HEK293T (cell line): ENCODE measurements around the gene SLC6A6.

ENCODE experiments used
- CTCF ChIA-PET: fragments of 350-600 bp; formaldehyde crosslinking; extraction: SDS; loops from one replicate; lab custom pipeline; 2021; ENCODE audit warnings: antibody characterized with exemption, inconsistent platforms; lab: Yijun Ruan, JAX
- POLR2A ChIA-PET: fragments of 350-600 bp; formaldehyde crosslinking; extraction: SDS; loops from one replicate; lab custom pipeline; 2020; ENCODE audit warnings: antibody characterized with exemption, inconsistent platforms; lab: Yijun Ruan, JAX
- DNase-seq: peaks from one replicate; pipeline ENCODE4 v3.0.0; 2012; ENCODE audit warnings: mixed read lengths; ENCODE audit errors: extremely low spot score
- ARNT ChIP-seq: fragments of 450-650 bp; IDR thresholded peaks from 2 replicates; pipeline ENCODE4 v1.6.1; 2017; ENCODE audit warnings: mild to moderate bottlenecking
- BHLHE40 ChIP-seq: fragments of 450-650 bp; IDR thresholded peaks from 2 replicates; pipeline ENCODE4 v1.6.1; 2016; ENCODE audit warnings: mild to moderate bottlenecking, moderate library complexity, borderline replicate concordance
- CTBP1 ChIP-seq: fragments of 450-650 bp; IDR thresholded peaks from 2 replicates; pipeline ENCODE4 v1.6.1; 2016; ENCODE audit warnings: borderline replicate concordance
- ELF4 ChIP-seq: fragments of 450-650 bp; IDR thresholded peaks from 2 replicates; pipeline ENCODE4 v1.6.1; 2017; ENCODE audit warnings: antibody characterized with exemption
- FOXA1 ChIP-seq: fragments of 450-650 bp; IDR thresholded peaks from 2 replicates; pipeline ENCODE4 v1.6.1; 2016; ENCODE audit warnings: mild to moderate bottlenecking
- FOXK2 ChIP-seq: fragments of 450-650 bp; IDR thresholded peaks from 2 replicates; pipeline ENCODE4 v1.6.1; 2016; ENCODE audit warnings: mild to moderate bottlenecking
- FOXM1 ChIP-seq: fragments of 450-650 bp; IDR thresholded peaks from 2 replicates; pipeline ENCODE4 v1.6.1; 2017; ENCODE audit warnings: mild to moderate bottlenecking, borderline replicate concordance
- HDGF ChIP-seq: fragments of 450-650 bp; IDR thresholded peaks from 2 replicates; pipeline ENCODE4 v1.6.1; 2017; ENCODE audit warnings: antibody characterized with exemption, borderline replicate concordance
- L3MBTL2 ChIP-seq: fragments of 450-650 bp; conservative IDR thresholded peaks from 2 replicates; pipeline ENCODE4 v1.6.1; 2016; ENCODE audit warnings: mild to moderate bottlenecking
- LEF1 ChIP-seq: fragments of 450-650 bp; IDR thresholded peaks from 2 replicates; pipeline ENCODE4 v1.6.1; 2017; ENCODE audit warnings: mild to moderate bottlenecking, borderline replicate concordance
- NFRKB ChIP-seq: fragments of 450-650 bp; IDR thresholded peaks from 2 replicates; pipeline ENCODE4 v1.6.1; 2016; ENCODE audit warnings: mild to moderate bottlenecking, moderate library complexity
- SP1 ChIP-seq: fragments of 450-650 bp; IDR thresholded peaks from 2 replicates; pipeline ENCODE4 v1.6.1; 2017
- SUZ12 ChIP-seq: fragments of 450-650 bp; IDR thresholded peaks from 2 replicates; pipeline ENCODE4 v1.6.1; 2016; ENCODE audit warnings: mild to moderate bottlenecking
- TARDBP ChIP-seq: fragments of 450-650 bp; IDR thresholded peaks from 2 replicates; pipeline ENCODE4 v1.6.1; 2016
- ZNF384 ChIP-seq: fragments of 450-650 bp; IDR thresholded peaks from 2 replicates; pipeline ENCODE4 v1.6.1; 2016
- TF ChIP-seq, protein P1 (sequence below): fragments of 450-650 bp; IDR thresholded peaks from 2 replicates; pipeline ENCODE4 v1.6.1; 2016

SLC6A6 gene

DNA sequence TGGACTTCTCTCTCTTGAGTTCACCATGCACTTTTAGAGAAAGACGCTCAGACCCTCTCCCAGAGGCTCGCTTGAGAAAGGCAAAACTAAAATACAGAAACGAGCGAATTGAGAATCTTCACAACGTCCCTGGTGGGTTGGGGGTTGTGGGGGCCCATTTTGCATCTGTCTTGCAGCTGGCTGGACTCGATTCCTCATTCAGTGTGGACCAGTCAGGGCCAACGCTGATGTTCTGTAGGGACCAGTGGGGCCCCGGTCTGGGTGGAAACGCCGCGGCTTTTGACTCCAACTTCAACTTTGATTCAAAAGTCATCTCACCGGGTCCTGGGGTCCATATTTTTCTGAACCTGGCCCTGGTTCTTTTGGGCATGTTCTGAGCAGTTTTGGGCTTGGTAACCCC, 68.1 kb downstream of the SLC6A6 start:
- POLR2A ChIA-PET: no interaction called here
- no peak for TF ChIP-seq ZNF384
- TF ChIP-seq HDGF: no peak
- CTCF ChIA-PET: no interaction called here
- no peak for DNase-seq

DNA sequence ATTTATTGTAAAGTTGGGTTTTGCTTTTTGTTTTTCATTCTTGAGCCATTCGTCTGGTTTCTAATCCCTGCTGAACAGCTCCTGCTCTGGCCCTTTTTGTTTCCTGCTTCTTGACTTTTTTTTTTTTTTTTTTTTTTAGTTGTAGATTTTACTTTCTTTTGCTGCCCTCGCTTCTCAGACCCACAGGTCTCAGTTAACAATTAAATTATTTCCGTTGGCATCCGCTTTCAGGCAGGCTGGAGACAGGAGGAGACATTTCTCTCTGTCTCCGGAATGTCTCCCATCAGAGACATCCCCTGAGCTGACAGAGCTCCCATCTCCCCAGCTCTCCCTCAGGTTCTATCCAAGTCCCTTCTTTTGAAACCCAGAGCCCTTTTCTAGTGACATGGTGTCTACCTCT, 68.6 kb downstream of the SLC6A6 start:
- no peak for DNase-seq
- POLR2A ChIA-PET: no interaction called here
- CTCF ChIA-PET: no interaction called here
- TF ChIP-seq LEF1: no peak
- TF ChIP-seq SUZ12: no peak
- no peak for TF ChIP-seq ARNT
- no peak for TF ChIP-seq NFRKB

DNA sequence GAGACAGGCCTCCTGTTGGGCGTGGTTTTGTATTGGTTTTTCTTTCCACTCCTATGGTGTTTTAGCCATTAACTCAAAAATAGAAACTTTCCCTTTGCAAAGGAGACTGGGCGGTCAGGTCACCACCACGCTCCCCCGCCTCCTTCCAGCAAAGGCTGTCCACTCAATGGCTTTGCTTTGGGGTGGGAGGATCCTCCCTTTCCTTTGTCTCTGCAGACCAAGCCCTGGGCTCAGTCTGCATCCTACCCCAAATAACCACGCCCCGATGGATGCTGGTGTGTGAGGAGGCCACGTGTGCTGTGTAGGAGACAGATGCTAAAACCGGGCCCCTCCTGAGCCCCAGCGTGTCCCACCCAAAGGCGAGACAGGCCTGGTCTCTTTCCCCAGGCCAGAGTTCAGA, 69.3 kb downstream of the SLC6A6 start:
- no peak for DNase-seq
- CTCF ChIA-PET: no interaction called here
- TF ChIP-seq LEF1 (no peak), CTBP1 (no peak), FOXA1 (no peak), HDGF (no peak)
- TF ChIP-seq, protein P1, sequence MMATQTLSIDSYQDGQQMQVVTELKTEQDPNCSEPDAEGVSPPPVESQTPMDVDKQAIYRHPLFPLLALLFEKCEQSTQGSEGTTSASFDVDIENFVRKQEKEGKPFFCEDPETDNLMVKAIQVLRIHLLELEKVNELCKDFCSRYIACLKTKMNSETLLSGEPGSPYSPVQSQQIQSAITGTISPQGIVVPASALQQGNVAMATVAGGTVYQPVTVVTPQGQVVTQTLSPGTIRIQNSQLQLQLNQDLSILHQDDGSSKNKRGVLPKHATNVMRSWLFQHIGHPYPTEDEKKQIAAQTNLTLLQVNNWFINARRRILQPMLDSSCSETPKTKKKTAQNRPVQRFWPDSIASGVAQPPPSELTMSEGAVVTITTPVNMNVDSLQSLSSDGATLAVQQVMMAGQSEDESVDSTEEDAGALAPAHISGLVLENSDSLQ: no peak
- POLR2A ChIA-PET: no interaction called here

DNA sequence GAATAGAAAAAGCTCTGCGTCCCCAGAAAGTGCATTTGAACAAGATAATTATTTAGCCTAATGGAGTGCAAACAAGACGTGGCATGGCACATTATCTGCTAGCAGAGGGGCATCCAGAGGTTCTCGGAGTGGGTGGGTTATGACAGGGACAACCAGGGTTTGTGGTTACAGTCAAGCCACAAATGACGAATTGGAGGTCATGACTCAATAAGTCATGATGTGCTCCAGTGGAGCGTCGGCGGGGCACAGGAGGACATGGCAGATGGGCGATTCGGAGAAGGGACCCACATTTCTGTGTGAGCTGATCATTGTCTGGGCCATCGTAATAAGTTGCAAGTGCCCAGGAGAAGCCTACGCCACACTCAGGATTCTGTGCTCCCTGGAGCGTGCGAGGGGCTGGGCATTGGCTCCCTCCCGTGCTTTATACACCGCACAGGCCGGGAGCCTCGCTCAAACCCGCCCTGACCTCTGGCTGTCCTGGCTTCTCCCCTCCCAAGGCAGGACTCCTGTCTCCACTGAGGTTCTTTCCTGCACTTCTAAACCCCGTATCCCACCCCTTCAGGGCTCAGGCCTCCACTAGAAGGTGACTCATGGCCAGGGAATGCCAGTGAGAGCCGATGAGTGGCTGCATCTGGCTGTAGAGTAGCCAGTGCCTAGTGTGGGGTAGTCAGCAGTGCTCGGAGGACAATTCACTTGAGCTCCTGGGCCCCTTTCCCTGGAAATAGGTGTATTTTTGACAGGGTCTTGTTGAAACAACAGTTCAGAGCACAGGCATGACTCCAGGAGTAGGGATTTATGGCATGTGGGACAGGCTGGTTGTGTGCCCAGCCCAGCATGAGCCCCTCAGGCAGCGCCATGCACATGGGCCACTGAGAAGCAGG, 70.3 kb downstream of the SLC6A6 start:
- DNase-seq: no peak
- CTCF ChIA-PET: no interaction called here
- POLR2A ChIA-PET: no interaction called here
- TF ChIP-seq, protein P1: no peak
- no peak for TF ChIP-seq FOXA1
- no peak for TF ChIP-seq SP1
- TF ChIP-seq FOXK2: no peak
- TF ChIP-seq ARNT: no peak
- TF ChIP-seq CTBP1: no peak
- no peak for TF ChIP-seq L3MBTL2
- TF ChIP-seq FOXM1: no peak
- TF ChIP-seq HDGF: no peak
- TF ChIP-seq LEF1: no peak
- no peak for TF ChIP-seq TARDBP
- no peak for TF ChIP-seq ZNF384
- TF ChIP-seq SUZ12: no peak
- TF ChIP-seq NFRKB: no peak
- no peak for TF ChIP-seq ELF4
- TF ChIP-seq BHLHE40: no peak

DNA sequence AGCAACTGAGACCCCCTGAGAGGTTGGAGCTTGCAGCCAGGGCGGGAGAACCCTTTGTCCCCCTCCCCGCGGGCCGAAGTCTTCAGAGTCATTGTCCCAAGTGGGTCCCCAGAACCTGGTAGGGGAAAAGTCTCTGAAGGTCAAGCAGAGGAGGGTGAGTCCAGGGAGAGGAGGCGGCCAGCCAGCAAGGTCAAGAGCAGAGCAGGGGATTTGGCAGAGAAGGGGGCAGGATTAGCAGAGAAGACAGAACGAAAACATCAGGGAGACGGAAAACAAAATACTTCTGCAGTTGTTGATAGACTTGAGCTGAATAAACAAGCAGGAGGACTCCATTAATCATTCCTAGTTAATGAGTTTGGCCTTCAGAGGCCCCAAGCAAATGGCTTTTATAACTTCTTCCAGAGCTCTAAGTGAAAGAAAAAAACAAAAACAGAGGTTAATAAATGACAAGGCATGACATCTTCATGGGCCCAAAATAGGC, 71.0 kb downstream of the SLC6A6 start:
- POLR2A ChIA-PET: no interaction called here
- CTCF ChIA-PET: no interaction called here
- no peak for TF ChIP-seq ELF4
- TF ChIP-seq FOXK2: no peak
- TF ChIP-seq SP1: no peak
- no peak for DNase-seq

DNA sequence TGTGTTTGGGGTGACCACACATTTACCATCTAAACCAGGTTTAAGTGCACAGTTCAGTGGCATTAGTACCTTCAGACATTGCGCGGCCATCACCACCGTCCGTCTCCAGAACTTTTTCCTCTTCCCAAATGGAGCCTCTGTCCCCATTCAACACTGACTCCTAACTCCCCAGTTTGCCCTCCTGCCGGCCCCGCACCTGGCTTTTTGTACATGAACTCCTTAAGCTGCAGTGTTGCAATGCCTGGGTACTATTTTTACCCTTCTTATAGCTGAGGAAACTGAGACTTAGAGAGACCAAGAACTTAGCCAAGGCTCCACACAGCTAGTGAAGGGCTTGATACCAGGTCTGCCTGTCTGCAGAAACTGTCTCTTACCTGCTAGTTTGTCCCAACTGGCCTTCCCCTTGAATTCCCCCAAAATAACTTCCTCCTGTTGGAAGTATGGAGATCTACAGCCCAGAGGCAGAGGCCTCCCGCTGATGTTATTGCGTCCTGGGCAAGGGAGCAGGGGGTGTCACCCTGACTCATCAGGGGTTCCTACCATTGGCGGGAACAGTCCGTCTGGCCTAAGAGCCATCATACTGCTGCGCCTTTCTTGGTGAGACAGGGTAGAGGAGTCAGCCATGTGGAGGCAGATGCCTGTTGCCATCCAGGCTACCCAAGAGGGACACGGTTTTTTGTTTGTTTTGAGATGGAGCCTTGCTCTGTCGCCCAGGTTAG, 72.1 kb downstream of the SLC6A6 start:
- DNase-seq: no peak
- ChIA-PET POLR2A (no interaction called here), CTCF (no interaction called here)
- TF ChIP-seq HDGF (no peak), FOXA1 (no peak), BHLHE40 (no peak), TARDBP (no peak), SUZ12 (no peak), SP1 (no peak), CTBP1 (no peak), ZNF384 (no peak), FOXM1 (no peak), L3MBTL2 (no peak), ARNT (no peak), FOXK2 (no peak), NFRKB (no peak), LEF1 (no peak), ELF4 (no peak)
- TF ChIP-seq, protein P1: no peak
